SK-N-DZ (cell line): ENCODE measurements around the gene CNTN4.
"Not testable (repeated sequence)": the region's sequence is repeated elsewhere in the genome, so short reads cannot be mapped to it uniquely, and the experiment has no call there.

Source experiments
- DNase-seq: peaks from one replicate; pipeline ENCODE4 v3.0.0-alpha.2; 2015; ENCODE audit warnings: low spot score

Gene CNTN4

GRCh38 chr3:2512881-2513280 is 414.2 kb downstream of the CNTN4 start:
- DNase-seq: peak; percentile 32

- no peak for DNase-seq
Observed at GRCh38 chr3:2513986-2514385, 415.3 kb downstream of the CNTN4 start.

GRCh38 chr3:2516762-2517441 is 418.2 kb downstream of the CNTN4 start:
- DNase-seq: no peak

- no peak for DNase-seq
Observed at GRCh38 chr3:2517500-2518172, 419.0 kb downstream of the CNTN4 start.

- DNase-seq: no peak
Observed at GRCh38 chr3:2523281-2523836, 424.7 kb downstream of the CNTN4 start.

- no peak for DNase-seq
Observed at GRCh38 chr3:2525968-2526367, 427.3 kb downstream of the CNTN4 start.

- DNase-seq: no peak
Observed at GRCh38 chr3:2526926-2527325, 428.3 kb downstream of the CNTN4 start.

- DNase-seq: not testable (repeated sequence)
Observed at GRCh38 chr3:2527328-2527727, 428.7 kb downstream of the CNTN4 start.

GRCh38 chr3:2534767-2535166 is 436.1 kb downstream of the CNTN4 start:
- DNase-seq: not testable (repeated sequence)

- no peak for DNase-seq
Observed at GRCh38 chr3:2535206-2535605, 436.5 kb downstream of the CNTN4 start.

- no peak for DNase-seq
Observed at GRCh38 chr3:2536575-2536974, 437.9 kb downstream of the CNTN4 start.

GRCh38 chr3:2540115-2540514 is 441.4 kb downstream of the CNTN4 start:
- no peak for DNase-seq

GRCh38 chr3:2543247-2543646 is 444.6 kb downstream of the CNTN4 start:
- no peak for DNase-seq

GRCh38 chr3:2544212-2544611 is 445.5 kb downstream of the CNTN4 start:
- DNase-seq: no peak

GRCh38 chr3:2544718-2545117 is 446.1 kb downstream of the CNTN4 start:
- no peak for DNase-seq

- DNase-seq: no peak
Observed at GRCh38 chr3:2547049-2547448, 448.4 kb downstream of the CNTN4 start.

GRCh38 chr3:2554656-2555055 is 456.0 kb downstream of the CNTN4 start:
- DNase-seq: no peak

GRCh38 chr3:2558796-2559195 is 460.1 kb downstream of the CNTN4 start:
- no peak for DNase-seq

GRCh38 chr3:2567451-2567850 is 468.8 kb downstream of the CNTN4 start:
- DNase-seq: no peak

GRCh38 chr3:2568156-2568555 is 469.5 kb downstream of the CNTN4 start:
- no peak for DNase-seq

- DNase-seq: no peak
Observed at GRCh38 chr3:2568929-2569328, 470.3 kb downstream of the CNTN4 start.

- no peak for DNase-seq
Observed at GRCh38 chr3:2577571-2577970, 478.9 kb downstream of the CNTN4 start.

GRCh38 chr3:2578560-2578959 is 479.9 kb downstream of the CNTN4 start:
- no peak for DNase-seq
